Measurements from ENCODE around the gene KIF1A.

Gene KIF1A

GRCh38 chr2:240721596-240722180, 98.3 kb downstream of the KIF1A start:
- H3K4me3 ChIP-seq (ENCODE audit: control insufficient read depth, low read depth, low read length), result no peak overlapping the region
- TF ChIP-seq, protein P1, sequence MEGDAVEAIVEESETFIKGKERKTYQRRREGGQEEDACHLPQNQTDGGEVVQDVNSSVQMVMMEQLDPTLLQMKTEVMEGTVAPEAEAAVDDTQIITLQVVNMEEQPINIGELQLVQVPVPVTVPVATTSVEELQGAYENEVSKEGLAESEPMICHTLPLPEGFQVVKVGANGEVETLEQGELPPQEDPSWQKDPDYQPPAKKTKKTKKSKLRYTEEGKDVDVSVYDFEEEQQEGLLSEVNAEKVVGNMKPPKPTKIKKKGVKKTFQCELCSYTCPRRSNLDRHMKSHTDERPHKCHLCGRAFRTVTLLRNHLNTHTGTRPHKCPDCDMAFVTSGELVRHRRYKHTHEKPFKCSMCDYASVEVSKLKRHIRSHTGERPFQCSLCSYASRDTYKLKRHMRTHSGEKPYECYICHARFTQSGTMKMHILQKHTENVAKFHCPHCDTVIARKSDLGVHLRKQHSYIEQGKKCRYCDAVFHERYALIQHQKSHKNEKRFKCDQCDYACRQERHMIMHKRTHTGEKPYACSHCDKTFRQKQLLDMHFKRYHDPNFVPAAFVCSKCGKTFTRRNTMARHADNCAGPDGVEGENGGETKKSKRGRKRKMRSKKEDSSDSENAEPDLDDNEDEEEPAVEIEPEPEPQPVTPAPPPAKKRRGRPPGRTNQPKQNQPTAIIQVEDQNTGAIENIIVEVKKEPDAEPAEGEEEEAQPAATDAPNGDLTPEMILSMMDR (conservative IDR thresholded peaks at IDR 0.05; ENCODE audit: control insufficient read depth, insufficient read depth, low read depth, low read length), result no peak
- no peak for DNase-seq (ENCODE audit: low read depth)

DNA sequence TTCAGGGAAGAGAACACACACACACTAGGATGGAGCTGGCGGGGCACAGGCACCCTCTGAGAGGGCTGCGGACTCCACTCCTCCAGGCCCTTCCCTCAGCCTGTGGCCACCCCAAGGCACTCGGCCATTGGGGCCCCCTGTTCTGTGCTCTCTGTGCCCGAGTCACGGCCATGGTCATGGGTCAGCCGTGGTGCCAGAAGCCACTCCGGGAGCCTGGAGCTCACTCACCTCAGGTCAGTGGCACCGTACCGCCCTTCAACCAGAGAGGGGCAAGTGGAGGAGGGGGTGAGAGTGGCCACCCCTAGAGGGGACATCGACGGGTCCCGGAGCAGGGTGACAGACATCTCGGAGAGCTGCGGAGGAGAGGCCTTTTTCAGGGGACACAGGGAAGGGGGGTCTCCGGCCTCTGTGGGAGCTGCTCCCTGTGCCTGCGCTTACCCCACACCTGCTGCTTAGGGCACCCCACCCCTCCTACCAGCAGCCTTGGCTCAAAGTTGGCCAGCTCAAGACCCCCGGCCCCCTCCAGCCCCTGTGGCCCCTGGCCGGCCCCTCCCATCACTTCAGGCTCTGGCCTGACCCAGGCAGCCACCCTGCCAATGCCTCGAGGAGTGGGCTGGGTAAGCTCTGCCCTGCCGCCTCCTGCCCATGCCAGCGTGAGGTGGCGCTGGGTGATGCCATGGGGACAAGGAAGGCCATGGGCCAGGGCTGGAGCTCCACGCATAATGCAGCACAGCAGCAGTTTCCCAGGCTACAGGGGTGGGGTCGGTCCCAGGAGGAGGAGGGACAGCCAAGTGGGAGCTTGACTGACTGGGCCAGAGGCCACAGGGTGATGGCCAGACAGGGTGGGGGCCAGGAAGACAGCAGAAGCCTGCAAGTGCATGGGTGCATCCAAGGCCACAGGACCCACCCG, 99.1 kb downstream of the KIF1A start:
- DNase-seq (ENCODE audit: low read depth), result no peak
- TF ChIP-seq, protein P1 (conservative IDR thresholded peaks at IDR 0.05; ENCODE audit: control insufficient read depth, insufficient read depth, low read depth, low read length), result no peak
- H3K4me3 ChIP-seq (ENCODE audit: control insufficient read depth, low read depth, low read length), result no peak overlapping the region

DNA sequence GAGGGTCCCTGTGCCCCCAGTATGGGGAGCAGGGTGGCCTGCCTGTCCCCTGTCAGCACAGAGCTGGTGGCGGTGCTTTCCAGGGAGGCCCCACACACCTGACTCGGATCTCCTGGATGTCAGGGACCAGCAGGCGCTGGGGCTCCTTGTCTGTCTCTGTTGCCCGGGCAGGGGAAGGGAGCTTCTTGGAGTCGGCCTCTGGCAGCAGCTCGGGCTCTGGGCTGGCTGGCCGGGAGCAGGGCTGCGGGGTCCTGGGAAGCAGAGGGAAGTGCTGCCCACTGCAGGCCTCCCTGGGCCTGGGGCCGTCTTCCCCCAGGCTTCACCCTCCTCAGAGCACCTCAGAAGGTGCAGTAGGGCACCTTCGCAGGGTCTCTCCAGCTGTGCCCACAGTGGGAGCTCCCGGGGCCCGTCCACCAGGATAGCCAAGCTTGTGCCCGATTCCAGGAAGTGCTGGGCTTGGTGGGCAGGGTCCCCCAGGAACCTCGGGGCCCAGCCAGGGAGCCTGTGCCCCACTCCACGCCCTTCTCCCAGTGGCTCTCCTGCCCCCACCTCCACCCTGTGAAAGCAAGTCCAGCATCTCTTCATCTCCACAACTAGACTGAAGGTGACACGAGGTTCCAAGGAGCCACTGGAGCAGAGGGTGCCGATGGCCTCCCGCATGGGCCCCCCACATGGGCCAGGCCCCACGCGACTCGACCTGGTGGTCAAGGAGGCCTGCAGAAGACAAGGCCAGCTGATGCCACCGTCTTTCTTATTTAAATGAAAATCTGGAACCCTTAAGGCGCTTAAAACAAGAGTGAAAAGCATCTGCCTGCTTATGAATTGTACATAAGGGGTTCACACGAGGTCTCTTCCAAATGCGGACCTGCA, 100.1 kb downstream of the KIF1A start:
- no peak overlapping the region for H3K4me3 ChIP-seq (ENCODE audit: control insufficient read depth, low read depth, low read length)
- TF ChIP-seq, protein P1 (conservative IDR thresholded peaks at IDR 0.05; ENCODE audit: control insufficient read depth, insufficient read depth, low read depth, low read length), result no peak
- DNase-seq (ENCODE audit: low read depth), result no peak

DNA sequence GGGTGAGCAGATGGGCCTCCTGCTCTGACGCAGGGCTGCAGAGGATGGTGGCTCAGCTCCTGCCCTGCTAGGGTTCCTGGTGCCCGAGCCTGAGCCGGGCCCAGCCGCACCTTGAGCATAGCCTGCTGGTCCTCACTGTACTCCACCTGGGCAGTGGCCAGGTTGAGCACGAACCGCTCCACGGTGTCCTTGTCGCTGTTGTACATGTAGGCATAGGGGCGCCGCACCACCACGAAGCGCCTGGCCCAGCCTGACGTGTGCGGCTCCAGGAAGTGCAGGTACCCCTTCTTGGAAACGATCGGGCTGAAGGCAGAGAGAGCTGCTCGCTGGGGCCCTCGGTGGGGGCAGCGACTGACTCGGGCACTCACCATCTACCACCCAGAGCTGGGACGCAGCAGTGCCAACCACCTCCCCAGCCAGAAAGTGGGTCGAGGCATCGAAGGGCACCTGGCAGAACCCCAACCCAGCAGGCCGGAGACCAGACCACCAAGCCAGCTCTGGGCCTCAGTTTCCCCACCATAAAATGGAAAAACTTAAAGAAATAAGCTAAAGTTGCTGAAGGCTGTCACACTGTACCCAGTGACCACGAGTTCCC, 101.0 kb downstream of the KIF1A start:
- TF ChIP-seq, protein P1 (conservative IDR thresholded peaks at IDR 0.05; ENCODE audit: control insufficient read depth, insufficient read depth, low read depth, low read length), result no peak
- DNase-seq (ENCODE audit: low read depth), result no peak

GRCh38 chr2:240717681-240718581, 102.1 kb downstream of the KIF1A start:
- no peak for DNase-seq (ENCODE audit: low read depth)
- H3K4me3 ChIP-seq (ENCODE audit: control insufficient read depth, low read depth, low read length), result no peak overlapping the region

More for the DNA sequence above, 101.0 kb downstream of the KIF1A start:
- H3K4me3 ChIP-seq (ENCODE audit: control insufficient read depth, low read depth, low read length), result no peak overlapping the region

More at GRCh38 chr2:240717681-240718581, 102.1 kb downstream of the KIF1A start:
- TF ChIP-seq, protein P1 (conservative IDR thresholded peaks at IDR 0.05; ENCODE audit: control insufficient read depth, insufficient read depth, low read depth, low read length), result no peak
